Measurements from ENCODE around the gene ZNF236. TPM values are rescaled to one million over a fixed set of nuclear protein-coding genes. Genes with fewer than 3 reads are reported as not detected.

The ZNF236 gene
- total and polyA plus RNA-seq, 2 of the 13 experiments (the other 11 are each of a cell fraction or from before 2014, with no cell fraction given): 3.0 to 7.2 TPM

GRCh38 chr18:76794326-76794725 lies 28.0 kb upstream of the ZNF236 start:
- in situ Hi-C loops (cut with HindIII; ENCODE audit: extremely low pct_ligation_motif_present, low pct_unique_long_range_greater_than_20kb): no loop called here
- CTCF ChIA-PET (ENCODE audit: low intra/inter-chr PET ratio, low total read pairs): no interaction called here
- 58% methylated on average over 4 of the region's 4 CpGs for WGBS (ENCODE audit: low lambda C conversion rate)
- BruUV-seq (replicated peaks): no TSS peak
- Histone ChIP-seq H3K4me2 (ENCODE audit: low read depth, low read length) (no peak overlapping the region), H3K27ac (ENCODE audit: extremely low read length, insufficient read depth, low read length) (no peak overlapping the region), H4K20me1 (ENCODE audit: insufficient read depth, low read length) (no peaks in the 10 kb centered on the region), H2AFZ (ENCODE audit: low read length) (no peak overlapping the region), H3K9me3 (ENCODE audit: low read length) (peaks cover 15% of the 10 kb centered on the region), H3K79me2 (ENCODE audit: insufficient read depth, low read length) (no peaks in the 10 kb centered on the region), H3K4me3 (replicated peaks in 1 of 3; ENCODE audit: insufficient read depth in 1 of 3, low read depth in 2 of 3, low read length in 3 of 3) (no peak overlapping the region), H3K36me3 (replicated peaks in 1 of 2; ENCODE audit: control insufficient read depth in 1 of 2, insufficient read depth in 2 of 2, low read length in 2 of 2) (no peaks in the 10 kb centered on the region), H3K9ac (ENCODE audit: insufficient read depth, low read depth, low read length) (no peak overlapping the region), H3K27me3 (ENCODE audit: control insufficient read depth in 1 of 2, insufficient read depth in 2 of 2, low read length in 2 of 2) (peaks cover 0 to 15% of the 10 kb centered on the region in 2 experiments; a peak in 1 of 5 replicates), H3K4me1 (ENCODE audit: insufficient read depth, low read length) (no peaks in the 10 kb centered on the region)
- POLR2A ChIA-PET: no interaction called here
- DNase-seq (ENCODE audit: low spot score) (no peak), ATAC-seq (no peak), FAIRE-seq (no peak)
- intact Hi-C loops (cut with micrococcal nuclease; ENCODE audit: unreplicated experiment): no loop called here
- TF ChIP-seq ZFX (CRISPR knock-in tag; IDR thresholded peaks at IDR 0.05; ENCODE audit: low read depth): no peak
- TF ChIP-seq HMG20A (CRISPR knock-in tag; IDR thresholded peaks at IDR 0.05; ENCODE audit: borderline replicate concordance): no peak
- TF ChIP-seq ZNF549 (CRISPR knock-in tag; IDR thresholded peaks at IDR 0.05): no peak
- TF ChIP-seq IRX3 (CRISPR knock-in tag; IDR thresholded peaks at IDR 0.05; ENCODE audit: borderline replicate concordance, low read depth): no peak
- no peak for TF ChIP-seq YEATS2 (CRISPR knock-in tag; IDR thresholded peaks at IDR 0.05; ENCODE audit: borderline replicate concordance)
- TF ChIP-seq ATF5 (CRISPR knock-in tag; IDR thresholded peaks at IDR 0.05; ENCODE audit: low read depth): no peak
- no peak for TF ChIP-seq PAF1 (CRISPR knock-in tag; IDR thresholded peaks at IDR 0.05)
- no peak for TF ChIP-seq HOXA3 (CRISPR knock-in tag; IDR thresholded peaks at IDR 0.05)
- TF ChIP-seq HDAC2 (CRISPR knock-in tag; IDR thresholded peaks at IDR 0.05): no peak
- TF ChIP-seq MTA1 (CRISPR knock-in tag; IDR thresholded peaks at IDR 0.05; ENCODE audit: borderline replicate concordance): no peak
- no peak for TF ChIP-seq SUZ12 (IDR thresholded peaks at IDR 0.05; ENCODE audit: low read depth, low read length)
- no peak for TF ChIP-seq ZSCAN31 (CRISPR knock-in tag; IDR thresholded peaks at IDR 0.05; ENCODE audit: low read depth)
- TF ChIP-seq ZNF484 (CRISPR knock-in tag; IDR thresholded peaks at IDR 0.05; ENCODE audit: borderline replicate concordance, low read depth): no peak
- no peak for TF ChIP-seq ZNF253 (CRISPR knock-in tag; IDR thresholded peaks at IDR 0.05; ENCODE audit: borderline replicate concordance)
- TF ChIP-seq, protein P1, sequence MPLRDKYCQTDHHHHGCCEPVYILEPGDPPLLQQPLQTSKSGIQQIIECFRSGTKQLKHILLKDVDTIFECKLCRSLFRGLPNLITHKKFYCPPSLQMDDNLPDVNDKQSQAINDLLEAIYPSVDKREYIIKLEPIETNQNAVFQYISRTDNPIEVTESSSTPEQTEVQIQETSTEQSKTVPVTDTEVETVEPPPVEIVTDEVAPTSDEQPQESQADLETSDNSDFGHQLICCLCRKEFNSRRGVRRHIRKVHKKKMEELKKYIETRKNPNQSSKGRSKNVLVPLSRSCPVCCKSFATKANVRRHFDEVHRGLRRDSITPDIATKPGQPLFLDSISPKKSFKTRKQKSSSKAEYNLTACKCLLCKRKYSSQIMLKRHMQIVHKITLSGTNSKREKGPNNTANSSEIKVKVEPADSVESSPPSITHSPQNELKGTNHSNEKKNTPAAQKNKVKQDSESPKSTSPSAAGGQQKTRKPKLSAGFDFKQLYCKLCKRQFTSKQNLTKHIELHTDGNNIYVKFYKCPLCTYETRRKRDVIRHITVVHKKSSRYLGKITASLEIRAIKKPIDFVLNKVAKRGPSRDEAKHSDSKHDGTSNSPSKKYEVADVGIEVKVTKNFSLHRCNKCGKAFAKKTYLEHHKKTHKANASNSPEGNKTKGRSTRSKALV (CRISPR knock-in tag; IDR thresholded peaks at IDR 0.05): no peak
- TF ChIP-seq ZNF335 (CRISPR knock-in tag; IDR thresholded peaks at IDR 0.05): no peak
- no peak for TF ChIP-seq YEATS4 (CRISPR knock-in tag; IDR thresholded peaks at IDR 0.05; ENCODE audit: borderline replicate concordance)
- no peak for TF ChIP-seq ZNF10 (CRISPR knock-in tag; IDR thresholded peaks at IDR 0.05; ENCODE audit: borderline replicate concordance, low read depth)
- TF ChIP-seq ATF6 (CRISPR knock-in tag; conservative IDR thresholded peaks at IDR 0.05): no peak
